C4-2B (cell line): ENCODE results near the gene ZNF680.

Experiments
- ZFX ChIP-seq: fragments of 450-650 bp; IDR thresholded peaks from 2 replicates; pipeline ENCODE4 v1.6.1; 2017
- TF ChIP-seq, protein P1 (sequence below): fragments of 450-650 bp; conservative IDR thresholded peaks from 2 replicates; pipeline ENCODE4 v1.5.1; 2017; ENCODE audit warnings: mild to moderate bottlenecking

DNA sequence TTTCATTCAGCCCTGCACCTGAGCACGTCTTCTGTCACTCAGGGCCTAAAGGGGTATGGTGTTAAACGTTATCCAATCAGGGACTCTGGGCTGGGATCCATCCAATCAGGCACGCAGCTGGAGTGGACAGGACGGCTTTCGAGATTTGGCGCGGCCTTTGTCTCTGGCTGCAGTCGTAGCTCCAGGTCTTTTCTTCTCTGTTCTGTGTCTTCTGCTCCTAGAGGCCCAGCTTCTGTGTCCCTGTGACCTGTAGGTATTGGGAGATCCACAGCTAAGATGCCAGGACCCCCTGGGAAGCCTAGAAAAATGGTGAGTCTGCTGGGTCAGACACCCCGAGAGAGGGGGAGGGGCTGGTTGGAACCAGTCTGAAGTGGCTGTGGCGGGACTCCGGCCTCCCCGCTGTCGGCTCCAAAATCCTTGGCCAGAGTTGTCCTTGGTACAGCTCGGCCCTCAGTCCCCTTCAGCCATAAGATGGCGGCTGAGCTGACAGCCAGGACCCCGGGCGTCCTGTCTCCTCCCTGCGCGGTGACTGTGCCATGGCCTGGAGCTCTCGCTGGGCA lies 11.7 kb upstream of the ZNF680 start:
- TF ChIP-seq, protein P1, sequence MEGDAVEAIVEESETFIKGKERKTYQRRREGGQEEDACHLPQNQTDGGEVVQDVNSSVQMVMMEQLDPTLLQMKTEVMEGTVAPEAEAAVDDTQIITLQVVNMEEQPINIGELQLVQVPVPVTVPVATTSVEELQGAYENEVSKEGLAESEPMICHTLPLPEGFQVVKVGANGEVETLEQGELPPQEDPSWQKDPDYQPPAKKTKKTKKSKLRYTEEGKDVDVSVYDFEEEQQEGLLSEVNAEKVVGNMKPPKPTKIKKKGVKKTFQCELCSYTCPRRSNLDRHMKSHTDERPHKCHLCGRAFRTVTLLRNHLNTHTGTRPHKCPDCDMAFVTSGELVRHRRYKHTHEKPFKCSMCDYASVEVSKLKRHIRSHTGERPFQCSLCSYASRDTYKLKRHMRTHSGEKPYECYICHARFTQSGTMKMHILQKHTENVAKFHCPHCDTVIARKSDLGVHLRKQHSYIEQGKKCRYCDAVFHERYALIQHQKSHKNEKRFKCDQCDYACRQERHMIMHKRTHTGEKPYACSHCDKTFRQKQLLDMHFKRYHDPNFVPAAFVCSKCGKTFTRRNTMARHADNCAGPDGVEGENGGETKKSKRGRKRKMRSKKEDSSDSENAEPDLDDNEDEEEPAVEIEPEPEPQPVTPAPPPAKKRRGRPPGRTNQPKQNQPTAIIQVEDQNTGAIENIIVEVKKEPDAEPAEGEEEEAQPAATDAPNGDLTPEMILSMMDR, result no peak
- no peak for TF ChIP-seq ZFX
